Hematopoietic multipotent progenitor cell treated with erythropoietin and hydrocortisone succinate and interleukin-3 and kit ligand, for 4 days (in vitro differentiated cells): ENCODE results near the gene ARHGAP15.

Experiments used
- DNase-seq: peaks from one replicate; pipeline ENCODE4 v3.0.0-alpha.2; 2015

Gene ARHGAP15

DNA sequence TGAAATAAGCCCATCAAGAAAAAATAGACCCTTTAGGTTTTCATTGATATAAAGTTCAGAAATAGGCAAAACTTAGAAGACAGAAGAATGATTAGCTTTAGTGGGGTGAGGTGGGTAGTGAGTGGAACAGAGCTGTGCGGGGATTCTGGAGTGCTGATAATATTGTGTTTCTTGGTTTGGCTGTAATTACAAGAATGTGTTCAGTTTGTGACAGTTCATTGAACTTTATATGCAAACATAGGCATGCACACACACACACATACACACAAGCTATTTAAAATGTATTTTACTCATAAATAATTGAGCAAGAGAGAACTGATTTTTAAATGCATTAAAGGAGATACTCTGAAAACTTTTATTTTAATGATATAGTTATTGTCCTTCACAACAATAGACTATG, 17.1 kb downstream of the ARHGAP15 start:
- DNase-seq: no peak

DNA sequence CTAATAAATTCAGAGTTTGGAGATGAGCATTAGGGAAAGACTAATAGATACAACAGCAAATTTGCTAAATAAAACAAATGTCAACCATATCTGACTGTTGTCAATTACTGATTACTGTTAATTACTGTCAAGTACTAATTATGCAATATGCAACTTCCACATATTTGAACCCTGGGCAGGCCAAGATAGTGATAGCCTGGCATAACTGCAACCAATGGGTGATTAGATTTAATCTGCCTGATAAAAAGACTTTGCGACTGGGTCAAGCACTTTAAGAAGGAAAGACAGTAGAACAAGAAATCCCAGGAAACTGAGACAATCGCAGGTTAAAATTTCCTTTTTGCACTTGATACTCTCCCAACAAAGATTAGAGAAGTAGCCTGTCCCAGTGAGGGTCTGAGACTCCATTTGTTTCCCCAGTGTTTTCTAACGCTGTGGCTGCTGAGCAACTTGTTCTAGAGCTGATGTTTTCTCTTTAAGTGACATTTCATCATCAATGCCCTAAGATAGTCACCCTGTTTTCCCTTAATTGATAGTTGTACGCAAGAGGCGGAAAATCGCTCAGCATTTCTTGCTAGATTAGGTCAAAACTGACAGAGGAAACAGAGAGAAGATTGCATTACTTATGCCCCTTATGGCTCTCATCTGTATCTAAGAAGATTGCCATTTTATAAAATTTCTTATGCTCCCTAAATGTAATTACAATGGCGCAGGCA, 17.8 kb downstream of the ARHGAP15 start:
- DNase-seq: peak; percentile 57

- DNase-seq: peak; percentile 89
Observed at GRCh38 chr2:143148011-143148410, 18.8 kb downstream of the ARHGAP15 start.

GRCh38 chr2:143148757-143149156, 19.5 kb downstream of the ARHGAP15 start:
- DNase-seq: no peak

GRCh38 chr2:143150287-143150686, 21.1 kb downstream of the ARHGAP15 start:
- peak; percentile 78 for DNase-seq

DNA sequence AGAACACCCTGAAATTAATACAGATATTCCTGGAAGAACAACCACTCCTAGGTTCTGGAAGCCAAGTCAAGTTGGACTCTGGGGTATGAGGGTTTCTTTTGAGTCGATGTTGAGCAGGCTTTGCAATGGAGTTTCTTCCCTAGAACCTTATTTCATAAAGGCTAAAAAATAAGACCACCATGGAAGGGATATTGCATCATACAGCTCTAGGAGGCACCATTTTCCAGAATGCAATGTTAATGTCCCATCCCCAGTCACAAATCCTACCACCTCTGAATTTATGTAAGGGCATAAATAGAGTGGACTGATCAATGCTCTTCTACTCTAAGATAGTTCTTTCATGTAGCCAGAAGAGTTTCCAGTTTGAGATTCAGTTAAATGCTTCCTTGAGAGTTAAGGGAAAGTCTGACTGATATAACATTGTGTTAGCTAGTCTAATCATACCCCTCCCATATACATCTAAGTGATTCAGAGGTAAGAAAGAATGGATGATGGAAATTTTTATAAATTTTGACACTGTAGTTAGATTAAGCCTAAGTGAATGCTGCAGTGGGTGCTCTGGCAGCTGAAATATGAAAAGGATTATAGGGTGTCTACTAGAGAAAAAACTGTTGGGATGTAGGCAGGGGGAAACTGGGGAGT, 22.0 kb downstream of the ARHGAP15 start:
- DNase-seq: no peak

GRCh38 chr2:143152219-143152618, 23.0 kb downstream of the ARHGAP15 start:
- no peak for DNase-seq

DNA sequence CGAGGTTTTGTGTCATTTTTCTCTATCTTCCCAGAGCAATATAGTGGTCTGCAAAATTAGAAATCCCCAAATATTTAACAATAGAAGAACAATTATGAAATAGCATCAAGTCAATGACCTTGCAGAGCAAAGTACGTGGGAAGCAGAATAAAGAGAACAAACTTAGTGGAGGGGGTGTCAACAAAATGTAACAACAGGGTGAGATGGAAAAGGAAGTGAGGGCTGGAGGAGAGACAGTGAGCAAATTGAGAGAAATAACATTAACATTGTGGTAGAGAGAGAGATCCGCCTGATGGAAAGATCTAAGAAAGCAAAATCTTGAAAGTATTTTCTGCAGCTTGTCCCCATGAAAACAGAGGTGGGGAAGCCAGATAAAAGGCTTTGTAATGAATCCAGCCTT, 23.4 kb downstream of the ARHGAP15 start:
- no peak for DNase-seq

GRCh38 chr2:143155661-143156060, 26.4 kb downstream of the ARHGAP15 start:
- DNase-seq: no peak

DNA sequence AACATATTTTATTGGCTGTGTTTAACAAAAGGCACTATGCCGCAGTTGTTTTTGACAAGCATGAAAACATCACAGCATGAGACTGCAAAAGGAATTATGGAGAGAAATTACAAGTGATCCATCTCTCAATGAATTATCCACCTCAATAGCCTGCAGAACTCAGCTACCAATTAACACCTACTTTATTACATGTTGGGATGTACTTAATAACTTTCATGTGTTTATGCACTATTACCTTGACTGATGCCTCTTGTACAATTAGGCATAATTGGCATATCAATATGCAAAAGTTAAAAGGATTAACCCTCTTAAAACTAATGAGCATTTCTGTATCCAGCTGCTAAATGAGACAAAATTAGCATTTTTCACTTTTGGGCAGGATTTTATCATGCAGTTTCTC, 27.8 kb downstream of the ARHGAP15 start:
- DNase-seq: no peak

GRCh38 chr2:143157418-143157817, 28.2 kb downstream of the ARHGAP15 start:
- no peak for DNase-seq

- DNase-seq: no peak
Observed at GRCh38 chr2:143158098-143158497, 28.9 kb downstream of the ARHGAP15 start.

DNA sequence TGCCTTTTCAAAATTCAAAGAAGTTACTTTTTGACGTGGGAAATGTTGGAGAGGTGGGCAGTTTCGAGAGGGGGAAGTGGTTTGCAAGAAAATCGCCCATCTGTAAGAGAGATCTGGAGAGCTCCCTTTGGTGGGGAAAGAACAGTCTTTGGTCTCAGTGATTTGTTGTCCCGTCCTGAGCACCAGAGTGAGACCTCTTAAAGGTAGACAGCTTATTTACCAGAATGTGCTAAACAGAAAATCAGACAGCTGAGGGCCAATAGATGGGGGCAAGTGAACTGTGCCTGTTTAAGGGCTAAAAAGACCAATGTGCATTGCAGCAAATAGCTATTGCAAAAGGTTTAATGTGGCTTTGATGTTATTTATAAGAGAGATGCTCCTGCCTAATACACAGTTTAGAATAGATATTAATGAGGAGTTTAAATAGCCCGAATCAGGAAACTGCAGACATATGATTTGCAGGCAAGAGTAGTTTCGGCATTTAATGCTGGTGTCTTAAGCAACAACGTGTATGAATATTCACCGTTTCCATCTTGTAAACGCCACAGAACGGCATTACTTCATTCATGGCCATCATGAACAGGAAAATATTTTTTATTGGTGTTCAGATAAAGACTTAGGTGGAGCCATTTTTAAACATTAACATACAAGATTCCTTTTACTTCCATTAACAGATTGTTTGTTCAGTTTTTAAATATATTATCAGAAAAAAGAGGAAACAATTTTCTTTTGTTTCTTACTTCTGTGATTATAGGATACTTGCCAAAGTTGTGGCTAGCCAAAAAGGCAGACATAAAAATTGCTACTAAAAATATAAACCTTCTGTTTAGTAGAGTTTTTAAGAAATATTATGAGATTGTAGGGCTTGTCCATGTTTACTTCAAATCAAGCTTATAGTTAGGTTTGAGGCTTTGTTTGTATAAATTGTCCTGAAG, 29.6 kb downstream of the ARHGAP15 start:
- peak; percentile 59 for DNase-seq

DNA sequence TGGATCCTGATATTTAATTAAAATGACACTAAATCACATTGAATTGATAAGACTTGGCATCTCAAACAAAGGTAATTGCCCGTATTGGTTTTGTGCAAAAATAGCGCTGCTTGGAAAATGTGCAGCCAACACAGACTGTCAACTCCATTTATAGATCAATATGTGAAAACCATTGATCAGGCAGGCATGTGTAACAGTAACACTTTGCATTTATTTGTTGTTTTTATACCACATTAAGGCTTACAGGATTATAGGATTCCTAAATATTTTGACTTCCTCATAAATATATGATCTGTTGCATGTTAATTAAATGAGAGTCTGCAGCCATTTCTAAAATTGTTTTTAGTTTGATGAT, 30.2 kb downstream of the ARHGAP15 start:
- no peak for DNase-seq

GRCh38 chr2:143160732-143161707, 31.8 kb downstream of the ARHGAP15 start:
- no peak for DNase-seq

DNA sequence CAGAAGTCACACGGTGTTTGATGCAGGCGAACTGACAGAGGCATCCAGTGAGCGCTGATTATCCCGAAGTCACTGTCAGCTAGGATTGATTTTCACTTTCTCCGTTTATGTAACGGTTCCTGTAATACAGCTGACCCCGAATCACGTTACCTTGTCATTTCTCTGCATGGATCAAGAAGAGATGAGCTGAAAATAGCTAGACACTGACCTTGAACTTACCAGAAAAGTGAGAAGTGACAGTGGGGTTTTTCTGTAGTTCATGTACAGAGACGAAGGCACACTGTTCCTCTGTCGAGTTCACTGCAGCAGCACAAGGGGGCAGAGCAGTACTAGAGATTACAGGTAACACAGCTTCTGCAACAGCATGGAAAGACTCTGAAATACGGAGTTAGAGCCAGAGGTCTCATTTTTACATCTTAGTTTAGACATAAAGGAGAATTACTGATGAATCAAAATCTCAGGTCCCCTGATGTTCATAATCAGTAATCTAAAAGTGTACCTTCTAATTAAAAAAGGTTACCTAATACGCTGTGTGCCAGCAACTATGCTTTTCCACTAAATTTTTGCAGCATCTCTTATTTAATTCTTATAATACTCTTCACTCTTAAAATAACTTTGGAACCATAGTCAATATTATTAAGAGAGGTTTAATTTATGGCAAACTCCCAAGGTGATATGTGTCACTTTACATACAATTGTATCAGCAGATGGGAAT, 33.1 kb downstream of the ARHGAP15 start:
- DNase-seq: peak; percentile 88

- DNase-seq: no peak
Observed at GRCh38 chr2:143162997-143163396, 33.8 kb downstream of the ARHGAP15 start.

DNA sequence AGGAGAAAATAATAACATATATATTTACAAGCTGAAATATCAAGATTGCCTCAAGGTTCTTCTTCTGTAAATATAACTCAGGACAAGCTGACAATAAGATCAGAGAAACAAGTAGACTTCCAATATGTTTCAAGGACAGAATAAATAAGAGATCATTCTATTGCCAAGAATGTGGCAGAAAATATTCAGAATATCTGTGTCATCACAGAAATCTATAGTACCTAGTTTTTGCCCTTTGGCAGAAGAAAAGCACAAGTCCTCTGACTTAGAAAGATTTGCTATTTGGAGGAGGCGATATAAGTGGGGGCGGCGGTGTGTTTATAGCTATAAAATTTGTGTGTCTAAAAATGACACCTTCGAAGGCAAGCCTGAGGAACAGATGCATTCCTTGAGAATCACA, 34.3 kb downstream of the ARHGAP15 start:
- no peak for DNase-seq

- DNase-seq: no peak
Observed at GRCh38 chr2:143165291-143165690, 36.1 kb downstream of the ARHGAP15 start.

DNA sequence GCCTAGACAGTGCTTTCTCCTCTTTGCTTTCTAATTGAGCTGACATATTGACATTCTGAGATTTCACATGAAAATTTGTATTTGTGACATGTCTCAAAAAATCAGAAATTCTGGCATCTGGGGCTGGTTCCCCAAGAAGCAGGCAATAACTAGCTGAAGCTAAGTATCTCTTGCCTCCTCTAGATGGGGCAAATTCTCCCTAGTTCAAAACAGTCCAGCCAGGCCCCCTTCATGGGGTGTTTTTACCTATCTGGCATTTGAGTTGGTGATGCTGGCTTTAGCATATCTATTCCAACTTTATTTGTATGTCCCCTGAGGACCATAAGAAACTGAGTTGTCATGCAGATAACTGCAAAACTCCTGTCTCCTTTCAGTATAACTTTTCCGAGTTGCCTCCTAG, 39.9 kb downstream of the ARHGAP15 start:
- no peak for DNase-seq

DNA sequence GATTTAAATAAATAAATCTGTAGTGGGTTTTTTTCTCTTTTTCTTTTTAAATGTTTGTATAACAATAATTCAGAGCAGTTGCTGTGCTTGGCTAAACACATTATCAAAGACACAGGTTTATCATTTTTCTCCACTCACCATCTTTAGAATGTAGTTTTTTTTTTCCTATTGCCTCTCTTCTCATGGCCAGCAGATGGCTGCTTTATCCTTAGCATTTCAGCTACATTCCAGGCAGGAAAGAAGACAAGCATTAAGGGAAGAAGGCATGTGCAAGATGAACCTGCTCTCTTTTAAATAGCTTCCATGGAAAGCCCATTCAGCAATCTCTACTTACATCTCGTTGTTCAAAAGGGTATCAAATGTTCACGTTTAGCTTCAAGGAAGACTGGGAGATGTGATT, 42.6 kb downstream of the ARHGAP15 start:
- no peak for DNase-seq

- no peak for DNase-seq
Observed at GRCh38 chr2:143175438-143175837, 46.2 kb downstream of the ARHGAP15 start.
